ENCODE results near the gene CCBE1.
"Not testable (repeated sequence)": the region's sequence is repeated elsewhere in the genome, so short reads cannot be mapped to it uniquely, and the experiment has no call there.

CCBE1 gene

GRCh38 chr18:59675346-59675745 lies 21.9 kb downstream of the CCBE1 start:
- no peak for DNase-seq

- no peak for DNase-seq
Measured at GRCh38 chr18:59674903-59675270, 22.3 kb downstream of the CCBE1 start.

GRCh38 chr18:59674186-59674902 lies 22.9 kb downstream of the CCBE1 start:
- no peak for DNase-seq

DNA sequence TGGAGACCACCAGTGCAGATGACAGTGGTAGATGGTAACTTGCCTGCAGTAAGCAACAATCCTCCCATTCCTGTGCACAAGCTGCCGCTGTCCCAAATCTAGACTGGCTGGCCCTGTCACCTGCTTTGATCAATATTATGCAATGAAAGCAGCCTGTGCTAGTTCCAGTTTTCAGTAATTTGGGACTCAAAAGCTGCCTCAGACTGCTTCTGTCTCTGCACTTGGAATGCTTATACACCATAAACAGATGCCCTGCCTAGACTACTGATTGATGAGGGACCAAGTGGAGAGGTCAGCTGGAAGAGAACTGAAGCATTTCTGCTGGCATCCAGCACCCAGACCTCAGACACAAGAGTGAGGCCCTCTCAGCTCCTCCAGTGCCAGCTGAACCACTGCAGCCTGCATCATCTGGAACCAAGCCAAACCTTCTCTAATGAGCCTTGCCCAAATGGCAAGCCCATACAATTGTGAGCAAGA lies 24.9 kb downstream of the CCBE1 start:
- DNase-seq: peak; percentile 50 to 81

DNA sequence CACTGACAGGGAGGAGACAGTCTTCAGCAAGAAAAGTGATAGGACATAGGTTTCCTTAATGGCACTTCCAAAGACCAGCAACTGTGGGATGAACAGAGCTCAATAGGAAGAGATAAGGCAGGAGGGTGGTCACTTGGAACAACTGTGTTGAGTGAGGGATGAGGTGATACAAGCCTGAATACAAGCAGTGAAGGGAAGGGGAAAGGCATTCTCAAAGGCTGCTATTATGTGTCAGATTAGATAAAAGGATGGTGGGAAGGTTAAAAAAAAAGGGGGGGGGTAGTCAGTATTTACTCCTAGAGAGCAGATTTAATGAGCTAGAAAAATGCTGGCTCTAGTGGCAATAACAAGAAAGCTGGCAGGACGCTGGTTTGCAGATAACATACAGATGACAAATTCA lies 25.7 kb downstream of the CCBE1 start:
- DNase-seq: no peak

GRCh38 chr18:59669872-59670657 lies 27.2 kb downstream of the CCBE1 start:
- no peak for DNase-seq

DNA sequence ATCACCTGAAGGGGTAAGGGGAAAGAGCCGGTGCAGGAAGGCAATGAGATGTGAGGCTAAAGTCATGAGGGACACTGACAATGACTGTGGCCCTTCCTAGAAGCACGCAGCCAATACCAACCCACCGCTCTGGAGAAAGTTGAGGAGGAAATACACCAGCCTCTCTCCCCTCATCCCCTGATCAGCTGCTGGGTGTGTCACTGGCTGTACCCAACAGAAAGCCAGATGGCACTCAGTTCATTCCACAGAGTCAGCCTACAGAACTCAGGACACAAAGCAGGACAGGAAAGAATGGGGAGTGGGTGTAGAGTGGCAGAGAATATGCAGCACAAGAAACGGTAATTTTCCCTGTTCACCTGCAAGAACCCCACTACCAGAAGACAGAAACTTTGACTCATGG lies 29.7 kb downstream of the CCBE1 start:
- no peak for DNase-seq

- not testable (repeated sequence) for DNase-seq
Measured at GRCh38 chr18:59666007-59666402, 31.2 kb downstream of the CCBE1 start.

DNA sequence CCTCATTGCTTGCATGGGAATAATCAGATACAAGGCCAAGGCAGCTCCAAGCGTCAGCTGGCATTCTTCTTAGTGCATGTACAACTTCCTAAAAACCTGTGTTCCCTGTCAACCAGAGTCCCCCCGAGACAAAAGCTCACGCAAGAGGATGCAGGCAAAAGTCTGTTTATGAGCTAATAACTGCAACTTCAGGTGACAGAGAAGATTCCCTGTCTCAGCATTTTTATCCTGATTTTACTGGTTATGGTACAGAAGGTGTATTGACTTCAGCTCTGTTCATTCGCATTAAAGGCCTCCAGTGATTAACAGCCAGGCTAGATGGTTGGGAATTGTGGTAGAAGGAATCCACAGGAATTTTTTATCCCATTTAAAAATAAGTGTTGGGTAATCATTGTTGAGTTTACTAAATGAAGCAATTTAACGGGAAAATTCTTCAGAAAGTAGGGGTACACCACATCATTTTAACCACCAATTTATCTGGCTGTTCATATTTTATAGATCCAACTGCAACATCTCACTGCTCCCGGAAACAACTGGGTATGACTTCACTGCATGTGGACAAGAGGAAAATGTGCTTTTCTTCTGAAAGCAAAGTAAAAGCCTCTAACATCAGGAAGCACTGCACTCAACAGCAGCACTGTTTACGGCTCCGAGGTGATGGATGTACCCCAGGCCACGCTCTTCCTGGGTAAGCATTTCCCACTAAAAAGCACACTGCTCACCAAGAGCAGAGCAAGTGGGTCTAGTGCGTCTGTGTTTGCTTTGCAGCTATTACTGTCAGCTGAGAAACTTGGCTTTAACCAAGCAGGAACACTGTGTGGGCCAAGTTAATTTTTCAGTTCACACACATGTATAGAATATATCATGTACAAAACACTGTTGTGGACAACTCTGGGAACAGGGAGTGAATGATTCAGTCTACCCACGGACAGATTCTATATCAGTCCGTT lies 31.9 kb downstream of the CCBE1 start:
- DNase-seq: no peak

DNA sequence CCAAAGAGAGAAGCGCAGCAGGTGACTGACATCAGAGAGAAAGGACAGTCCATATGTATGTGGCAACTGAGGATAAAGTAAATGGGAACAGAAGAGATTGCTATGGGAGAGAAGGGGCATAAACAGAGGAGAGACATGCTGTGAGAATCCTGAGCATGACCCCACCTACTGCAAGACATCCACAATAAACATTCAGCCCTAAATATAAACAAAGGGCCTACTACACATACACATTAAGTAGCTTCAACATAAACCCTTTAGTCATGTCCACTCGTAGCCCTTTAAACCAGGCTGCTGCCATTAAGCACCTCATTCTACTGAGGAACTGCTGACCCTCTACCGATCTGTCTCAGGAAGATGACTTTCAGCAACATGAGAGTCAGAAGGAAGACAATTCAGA lies 32.9 kb downstream of the CCBE1 start:
- no peak for DNase-seq

DNA sequence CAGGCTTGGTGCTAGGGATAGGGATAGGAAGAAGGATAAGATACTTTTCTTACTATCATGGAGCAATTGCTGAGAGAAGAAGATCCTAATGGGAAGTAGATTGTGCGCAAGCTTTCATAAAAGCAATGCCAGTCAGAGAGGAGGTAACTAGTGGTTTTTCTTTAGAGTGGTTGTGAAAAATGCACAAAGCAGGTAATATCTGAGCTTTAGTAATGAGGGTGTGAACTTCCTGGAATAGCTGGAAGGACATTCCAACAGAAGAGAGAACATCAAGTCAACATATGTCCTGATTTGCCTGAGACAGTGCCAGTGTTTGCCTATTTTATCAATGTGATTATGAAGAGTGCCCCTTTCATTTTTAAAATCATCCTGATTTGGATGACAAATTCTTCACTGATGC lies 34.1 kb downstream of the CCBE1 start:
- no peak for DNase-seq

DNA sequence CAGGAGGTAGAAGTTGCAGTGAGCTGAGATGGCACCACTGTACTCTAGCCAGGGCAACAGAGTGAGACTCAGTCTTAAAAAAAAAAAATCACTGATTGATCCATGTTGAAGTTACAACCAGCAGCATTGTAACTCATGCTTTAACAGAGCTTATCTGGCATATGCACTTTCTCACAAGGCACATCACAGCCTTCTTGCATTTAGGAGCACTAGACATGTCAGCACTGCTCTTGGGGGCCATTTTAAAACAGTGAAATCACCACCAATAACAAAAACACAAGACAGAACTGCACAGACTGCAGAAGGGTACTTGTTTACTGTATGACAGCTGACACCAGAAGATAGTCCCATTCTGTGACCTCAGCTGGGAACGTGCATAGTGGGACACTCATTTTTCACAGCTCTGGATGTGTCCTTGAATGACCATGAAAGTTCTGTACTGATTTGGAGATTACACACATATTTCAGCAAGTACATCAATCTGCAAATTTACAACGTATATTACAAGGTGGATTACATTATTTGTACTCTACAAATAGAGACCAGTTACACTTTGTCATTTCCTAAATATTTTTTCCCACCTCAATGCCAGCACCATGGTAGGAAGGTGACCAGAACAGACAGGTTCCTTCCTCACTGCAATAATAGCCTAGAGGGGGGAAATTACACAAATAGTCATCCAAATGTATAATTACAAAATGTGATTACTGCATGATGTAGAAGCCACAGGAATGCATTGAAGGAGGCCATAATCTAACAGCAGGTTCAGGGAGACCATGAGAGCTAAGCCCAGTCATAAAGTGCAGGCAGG lies 35.1 kb downstream of the CCBE1 start:
- DNase-seq: no peak

DNA sequence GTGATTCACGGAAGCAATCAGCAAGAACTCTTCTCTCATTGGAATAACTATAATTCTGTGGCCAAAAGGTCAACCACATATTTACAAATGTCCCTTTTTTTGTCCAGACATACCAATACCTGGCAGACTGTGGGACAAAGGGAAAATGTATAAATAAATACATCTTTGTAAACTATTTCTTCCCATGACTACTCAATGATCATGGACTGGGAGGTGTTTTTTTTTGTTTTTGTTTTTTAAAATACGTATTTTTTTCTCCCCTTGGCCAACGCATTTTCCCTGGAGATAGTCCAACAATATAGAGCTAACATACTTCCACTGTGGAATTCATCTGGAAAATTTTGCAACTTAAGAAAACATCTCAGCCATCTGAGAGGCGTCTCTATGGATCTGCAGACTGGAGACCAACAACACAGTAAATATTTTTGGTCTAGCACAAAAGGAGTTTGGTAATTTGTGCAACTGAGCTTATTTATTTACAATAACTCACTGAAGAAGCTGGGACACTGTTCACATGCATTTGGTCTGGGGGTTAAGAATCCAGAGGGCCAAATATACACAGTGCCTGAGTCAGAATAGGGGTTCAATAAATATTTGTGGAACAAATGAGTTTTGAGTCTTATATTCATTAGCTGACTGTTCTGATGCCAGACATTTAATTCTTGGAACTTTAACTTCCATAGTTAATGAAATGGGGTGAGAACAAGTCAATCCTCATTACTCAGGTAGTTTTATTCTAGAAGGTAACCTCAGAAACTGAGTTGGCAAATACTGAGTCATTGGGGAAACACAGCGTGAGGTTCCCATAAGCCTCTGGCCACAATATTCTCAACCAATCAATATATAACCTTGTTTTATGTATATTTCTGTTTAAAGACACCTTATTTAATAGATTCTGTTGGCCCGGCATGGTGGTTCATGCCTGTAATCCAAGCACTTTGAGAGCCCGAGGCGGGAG lies 36.2 kb downstream of the CCBE1 start:
- DNase-seq: no peak

DNA sequence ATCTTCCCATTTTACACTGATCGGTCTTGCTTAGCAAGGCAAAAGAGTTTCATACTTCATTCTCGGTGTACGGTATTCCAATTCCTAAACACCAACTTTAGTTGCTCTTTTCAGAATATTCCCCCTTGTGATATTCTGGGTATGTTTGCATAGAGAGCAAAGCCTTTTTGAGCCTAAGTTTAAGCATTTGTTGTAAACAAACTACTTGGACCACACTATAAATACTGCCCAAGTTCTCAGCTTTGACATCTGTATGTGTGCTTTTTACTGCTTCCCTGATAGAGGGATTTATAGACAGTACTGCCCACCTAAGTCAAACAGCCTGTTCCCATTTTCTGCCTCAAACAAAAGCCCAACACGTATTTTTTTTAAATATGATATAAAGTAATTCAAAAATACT lies 36.9 kb downstream of the CCBE1 start:
- DNase-seq: no peak

DNA sequence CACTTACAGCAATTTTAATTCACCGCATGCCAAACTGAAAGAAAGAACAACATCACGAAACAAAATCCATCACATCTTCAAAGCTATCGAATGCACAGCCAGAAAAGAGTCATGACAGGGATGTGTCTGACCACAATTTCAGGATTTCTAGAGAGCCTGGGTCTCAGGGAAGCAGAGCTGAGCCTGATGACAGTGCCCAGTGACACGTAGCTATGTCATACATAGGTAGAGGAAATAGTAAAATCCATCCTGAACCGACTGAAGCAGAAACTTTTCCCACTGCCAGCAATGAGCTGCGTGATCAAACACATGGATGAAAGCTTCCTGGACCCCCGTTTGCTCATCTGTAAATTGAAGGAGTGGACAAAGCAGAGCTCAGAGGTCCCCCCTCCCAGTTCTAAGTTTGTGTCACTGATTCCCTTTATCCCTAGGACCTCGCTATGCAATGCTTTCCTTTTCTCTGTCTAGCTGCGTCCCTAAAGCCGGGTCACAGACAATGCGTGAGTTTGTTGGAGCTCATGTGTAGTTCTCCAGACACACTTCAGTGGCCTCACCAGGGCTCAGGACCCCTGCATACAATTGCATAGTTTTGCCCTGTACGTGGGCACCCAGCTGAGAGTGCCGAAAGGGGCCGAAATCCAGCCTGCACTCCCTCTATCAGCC lies 37.6 kb downstream of the CCBE1 start:
- no peak for DNase-seq

GRCh38 chr18:59658941-59659340 lies 38.3 kb downstream of the CCBE1 start:
- no peak for DNase-seq

GRCh38 chr18:59657012-59657411 lies 40.2 kb downstream of the CCBE1 start:
- DNase-seq: no peak

DNA sequence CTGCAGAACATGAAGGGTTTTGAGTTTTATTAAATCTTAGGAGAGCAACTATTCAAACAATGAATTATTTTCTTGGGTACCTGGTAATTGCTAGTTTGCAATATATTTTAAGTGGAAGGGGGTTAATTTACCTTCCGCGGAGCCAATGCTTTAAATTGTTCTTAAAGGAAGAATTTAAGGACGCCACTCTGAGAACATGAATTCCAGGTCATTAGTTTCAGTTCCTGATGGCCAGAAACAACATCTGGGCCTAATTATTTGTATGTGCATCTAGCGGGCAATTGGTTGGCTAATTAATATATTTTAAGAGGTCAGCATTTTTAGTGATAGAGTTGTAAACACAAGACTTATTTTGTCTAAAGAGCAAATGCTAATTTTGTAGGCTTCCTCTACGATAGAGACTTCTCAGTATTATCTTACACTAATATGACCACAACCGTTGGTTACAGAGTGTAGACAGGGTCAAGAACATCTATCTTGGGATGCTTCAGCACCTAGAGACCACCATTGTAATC lies 40.8 kb downstream of the CCBE1 start:
- no peak for DNase-seq

DNA sequence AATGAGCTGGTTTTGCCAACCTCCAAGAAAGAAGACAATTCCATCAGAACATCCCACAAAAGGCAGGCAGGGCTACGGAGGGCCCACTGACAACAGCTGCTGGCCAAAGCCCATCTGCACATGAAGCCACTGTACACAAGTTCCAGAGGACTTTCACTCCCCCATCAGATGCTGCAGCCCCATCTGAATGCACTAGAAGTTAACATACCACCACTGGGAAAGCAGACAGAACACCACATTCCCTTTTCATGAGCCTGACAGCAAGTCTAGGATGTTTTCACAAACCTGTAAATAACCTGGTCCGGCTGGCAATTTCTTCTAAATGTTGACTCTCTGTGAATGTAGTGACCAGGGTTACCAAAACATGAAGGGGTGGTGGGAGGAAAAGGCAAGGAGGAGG lies 41.5 kb downstream of the CCBE1 start:
- DNase-seq: no peak

GRCh38 chr18:59651071-59651470 lies 46.2 kb downstream of the CCBE1 start:
- DNase-seq: no peak

Data from NCI-H187 (cell line).